GM19452 (cell line): ENCODE data around the gene ERMARD.
"Not testable (repeated sequence)": the region's sequence is repeated elsewhere in the genome, so short reads cannot be mapped to it uniquely, and the experiment has no call there.

Experiments used
- ATAC-seq: cut with Tn5 transposase; IDR thresholded peaks from one replicate; pipeline ENCODE4 v1.9.1; 2021; ENCODE audit not compliant: unreplicated experiment

ERMARD gene

GRCh38 chr6:169738204-169738975 is 13.0 kb upstream of the ERMARD start:
- ATAC-seq: no peak

GRCh38 chr6:169738976-169739529 is 12.4 kb upstream of the ERMARD start:
- ATAC-seq: no peak

GRCh38 chr6:169741344-169741743 is 10.1 kb upstream of the ERMARD start:
- ATAC-seq: no peak

- ATAC-seq: no peak
Observed at GRCh38 chr6:169745405-169745804, 6.0 kb upstream of the ERMARD start.

- ATAC-seq: no peak
Observed at GRCh38 chr6:169746556-169746955, 4.9 kb upstream of the ERMARD start.

- no peak for ATAC-seq
Observed at GRCh38 chr6:169752074-169752623, 727 bp downstream of the ERMARD start.

GRCh38 chr6:169755162-169755561 is 3.7 kb downstream of the ERMARD start:
- ATAC-seq: no peak

- no peak for ATAC-seq
Observed at GRCh38 chr6:169763308-169763707, 11.9 kb downstream of the ERMARD start.

GRCh38 chr6:169763881-169764280 is 12.5 kb downstream of the ERMARD start:
- no peak for ATAC-seq

- not testable (repeated sequence) for ATAC-seq
Observed at GRCh38 chr6:169765789-169766188, 14.4 kb downstream of the ERMARD start.

- no peak for ATAC-seq
Observed at GRCh38 chr6:169766232-169766631, 14.8 kb downstream of the ERMARD start.

GRCh38 chr6:169766921-169767736 is 15.7 kb downstream of the ERMARD start:
- ATAC-seq: no peak

GRCh38 chr6:169774347-169774746 is 22.9 kb downstream of the ERMARD start:
- ATAC-seq: no peak

GRCh38 chr6:169775321-169775720 is 23.9 kb downstream of the ERMARD start:
- no peak for ATAC-seq

- no peak for ATAC-seq
Observed at GRCh38 chr6:169776379-169776778, 25.0 kb downstream of the ERMARD start.

- ATAC-seq: no peak
Observed at GRCh38 chr6:169777896-169778295, 26.5 kb downstream of the ERMARD start.

GRCh38 chr6:169778646-169779045 is 27.2 kb downstream of the ERMARD start:
- ATAC-seq: no peak

GRCh38 chr6:169779092-169779815 is 27.8 kb downstream of the ERMARD start:
- ATAC-seq: no peak

GRCh38 chr6:169779896-169780295 is 28.5 kb downstream of the ERMARD start:
- ATAC-seq: no peak

- ATAC-seq: no peak
Observed at GRCh38 chr6:169780571-169781091, 29.2 kb downstream of the ERMARD start.

- ATAC-seq: no peak
Observed at GRCh38 chr6:169782966-169783365, 31.5 kb downstream of the ERMARD start.
